ENCODE measurements around the gene ATF4. TPM values are rescaled to one million over a fixed set of nuclear protein-coding genes. Genes with fewer than 3 reads are reported as not detected.

ATF4 gene
- polyA plus RNA-seq, 1 experiment = 886 TPM

DNA sequence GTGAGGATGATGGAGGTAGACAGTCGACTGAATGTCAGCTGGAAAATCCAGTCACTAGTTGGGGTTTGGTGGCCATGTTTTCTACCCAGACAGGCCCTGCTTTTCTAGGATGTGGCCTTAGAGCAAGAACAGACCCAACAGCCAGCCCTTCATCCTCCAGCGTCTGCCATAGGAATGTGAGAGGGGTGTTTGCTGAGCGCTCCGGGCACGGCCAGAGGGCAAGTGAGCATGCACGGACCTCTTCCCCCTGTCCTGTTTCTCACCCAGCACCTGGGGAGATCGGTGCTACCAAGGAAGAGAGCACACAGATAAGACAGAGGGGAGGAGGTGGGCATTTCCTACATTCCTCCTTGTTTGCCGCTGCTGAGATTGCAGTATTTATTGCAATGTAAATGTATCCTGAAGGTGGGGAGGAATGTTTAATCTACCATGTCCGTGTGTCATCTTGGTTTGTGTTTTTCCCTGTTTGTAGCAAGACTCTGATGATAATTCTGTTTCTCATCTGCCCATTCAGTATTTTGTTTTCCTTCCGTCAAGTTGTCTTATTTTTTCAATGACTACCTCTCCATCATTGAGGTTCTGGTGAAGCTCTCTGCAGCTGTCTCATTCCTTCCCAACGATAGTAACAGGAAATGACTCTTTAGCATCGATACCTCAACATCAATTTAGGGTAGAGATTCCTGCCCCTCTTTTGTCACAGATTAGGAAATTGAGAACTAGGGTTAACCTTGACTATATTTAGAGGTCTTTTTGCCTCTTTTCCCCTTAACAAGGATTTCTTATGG is 4.9 kb upstream of the ATF4 start:
- CTCF ChIA-PET = interaction anchor here (0.8 to 3.7 kb wide), 20 partner anchors 8 to 348 kb away, joined by 3 to 28 read pairs (median 7); partner anchors contain the start of gene TAB1
- TF ChIP-seq, protein P1, sequence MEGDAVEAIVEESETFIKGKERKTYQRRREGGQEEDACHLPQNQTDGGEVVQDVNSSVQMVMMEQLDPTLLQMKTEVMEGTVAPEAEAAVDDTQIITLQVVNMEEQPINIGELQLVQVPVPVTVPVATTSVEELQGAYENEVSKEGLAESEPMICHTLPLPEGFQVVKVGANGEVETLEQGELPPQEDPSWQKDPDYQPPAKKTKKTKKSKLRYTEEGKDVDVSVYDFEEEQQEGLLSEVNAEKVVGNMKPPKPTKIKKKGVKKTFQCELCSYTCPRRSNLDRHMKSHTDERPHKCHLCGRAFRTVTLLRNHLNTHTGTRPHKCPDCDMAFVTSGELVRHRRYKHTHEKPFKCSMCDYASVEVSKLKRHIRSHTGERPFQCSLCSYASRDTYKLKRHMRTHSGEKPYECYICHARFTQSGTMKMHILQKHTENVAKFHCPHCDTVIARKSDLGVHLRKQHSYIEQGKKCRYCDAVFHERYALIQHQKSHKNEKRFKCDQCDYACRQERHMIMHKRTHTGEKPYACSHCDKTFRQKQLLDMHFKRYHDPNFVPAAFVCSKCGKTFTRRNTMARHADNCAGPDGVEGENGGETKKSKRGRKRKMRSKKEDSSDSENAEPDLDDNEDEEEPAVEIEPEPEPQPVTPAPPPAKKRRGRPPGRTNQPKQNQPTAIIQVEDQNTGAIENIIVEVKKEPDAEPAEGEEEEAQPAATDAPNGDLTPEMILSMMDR (IDR thresholded peaks at IDR 0.05; ENCODE audit: insufficient read depth, low read depth, low read length) = no peak

DNA sequence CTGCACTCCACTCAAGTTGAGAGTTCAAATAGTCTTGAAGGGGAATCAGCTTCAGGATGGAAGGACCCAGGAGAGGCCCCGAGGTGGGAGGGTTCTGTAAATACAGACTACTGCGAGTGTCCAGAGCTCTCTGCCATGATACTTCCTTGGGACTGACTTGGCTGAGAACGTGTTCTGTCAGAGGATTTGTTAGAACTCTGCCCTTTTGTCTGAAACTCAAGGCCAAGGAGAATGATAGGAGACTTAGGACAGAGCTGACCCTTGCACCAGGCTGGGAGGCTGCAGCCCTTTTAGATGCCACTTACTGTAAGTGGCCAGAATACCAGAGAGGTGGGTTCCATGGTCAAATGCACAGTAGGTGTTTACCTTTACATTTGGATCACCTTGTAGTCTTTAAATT is 2.9 kb upstream of the ATF4 start:
- no peak overlapping the region for H3K4me3 ChIP-seq (ENCODE audit: low read depth, low read length)
- TF ChIP-seq, protein P1 (IDR thresholded peaks at IDR 0.05; ENCODE audit: insufficient read depth, low read depth, low read length) = no peak
- ChIA-PET POLR2A (no interaction called here), CTCF (interaction anchor here (0.6 to 3.6 kb wide), 9 partner anchors 10 to 603 kb away, joined by 3 to 28 read pairs (median 9); partner anchors contain the start of genes MIEF1 and TAB1)
- no peak for DNase-seq (ENCODE audit: low read depth)
- H3K27me3 ChIP-seq (ENCODE audit: control insufficient read depth, insufficient read depth, low read length) = no peaks in the 10 kb centered on the region
- peaks cover 26% of the 10 kb centered on the region for H3K36me3 ChIP-seq (ENCODE audit: control insufficient read depth, insufficient read depth, low read length)

More for the DNA sequence above, 4.9 kb upstream of the ATF4 start:
- no peak overlapping the region for H3K4me3 ChIP-seq (ENCODE audit: low read depth, low read length)
- H3K36me3 ChIP-seq (ENCODE audit: control insufficient read depth, insufficient read depth, low read length) = peaks cover 28% of the 10 kb centered on the region
- H3K27me3 ChIP-seq (ENCODE audit: control insufficient read depth, insufficient read depth, low read length) = no peaks in the 10 kb centered on the region
- POLR2A ChIA-PET = no interaction called here
- DNase-seq (ENCODE audit: low read depth) = no peak

DNA sequence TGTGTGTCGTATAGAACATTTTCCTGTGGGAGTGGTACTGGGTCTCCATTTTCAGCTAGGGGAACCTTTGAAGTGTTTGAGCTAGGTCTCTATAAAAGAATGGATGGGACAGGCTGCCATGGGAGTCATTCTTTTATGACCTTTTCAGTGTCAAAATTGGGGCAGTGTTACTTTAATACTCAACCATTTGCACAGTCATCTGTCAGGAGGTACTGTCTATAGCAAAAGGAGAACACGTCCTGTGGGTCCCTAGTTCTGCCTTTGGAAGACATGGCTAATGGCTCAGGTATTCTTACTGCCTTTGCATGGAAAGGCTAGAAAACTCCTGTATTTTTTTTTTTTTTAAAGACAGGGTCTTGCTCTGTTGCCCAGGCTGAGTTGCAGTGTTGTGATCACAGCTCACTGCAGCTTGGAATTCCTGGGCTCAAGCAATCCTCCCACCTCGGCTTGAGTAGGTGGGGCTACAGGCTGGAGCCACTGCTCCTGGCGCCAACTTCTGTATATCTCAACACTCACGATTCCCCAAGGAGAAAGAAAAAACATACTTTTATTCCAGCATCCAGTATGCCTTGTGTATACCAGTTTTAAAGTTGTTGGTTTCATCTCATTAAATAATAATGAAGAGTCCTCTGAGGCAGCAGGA is 2.1 kb upstream of the ATF4 start:
- CTCF ChIA-PET = interaction anchor here (0.9 to 3.6 kb wide), 10 partner anchors 8 to 348 kb away, joined by 3 to 28 read pairs (median 8); partner anchors contain the start of genes MIEF1 and TAB1
- no peak for DNase-seq (ENCODE audit: low read depth)

DNA sequence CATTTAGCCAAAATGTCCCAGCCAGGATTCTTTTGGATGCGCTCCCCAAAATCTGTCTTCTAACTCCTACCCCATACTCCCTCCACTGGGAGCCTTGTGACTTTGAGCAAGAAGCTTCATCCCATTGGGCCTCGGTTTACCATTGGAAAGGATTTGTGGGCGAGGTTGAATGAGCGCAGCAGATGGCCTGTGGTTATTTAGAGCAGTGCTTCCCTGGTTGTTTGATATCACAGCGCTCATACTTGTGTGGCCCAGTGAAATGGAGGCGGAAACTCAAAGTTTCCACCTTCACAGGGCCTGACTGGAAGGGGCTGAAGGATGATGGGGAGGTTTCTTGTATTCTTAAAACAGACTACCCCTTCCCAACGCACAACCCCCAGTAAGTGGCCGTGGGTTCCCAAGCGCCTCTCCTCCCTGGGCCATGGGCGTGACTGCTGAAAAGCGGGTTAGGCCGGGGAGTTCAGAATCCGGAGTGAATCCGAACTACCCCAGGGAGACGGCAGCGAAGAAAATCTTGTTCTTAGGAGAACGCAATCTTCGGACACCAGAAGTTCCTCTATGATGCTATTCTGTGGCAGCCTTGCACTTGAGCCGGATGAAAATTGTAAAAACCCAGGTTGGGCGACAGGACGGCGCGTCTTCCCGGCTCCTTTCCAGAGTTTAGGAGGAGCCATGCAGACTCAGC is 1.2 kb upstream of the ATF4 start:
- Histone ChIP-seq H3K4me3 (ENCODE audit: low read depth, low read length) (peak overlapping the region; percentile 88), H3K36me3 (ENCODE audit: control insufficient read depth, insufficient read depth, low read length) (peaks cover 30% of the 10 kb centered on the region), H3K27me3 (ENCODE audit: control insufficient read depth, insufficient read depth, low read length) (no peaks in the 10 kb centered on the region)
- TF ChIP-seq, protein P1 (IDR thresholded peaks at IDR 0.05; ENCODE audit: insufficient read depth, low read depth, low read length) = no peak
- no peak for DNase-seq (ENCODE audit: low read depth)
- ChIA-PET POLR2A (interaction anchor here (0.5 to 1.0 kb wide), 6 partner anchors 10 to 525 kb away, joined by 3 to 18 read pairs (median 6); partner anchors contain the start of genes MIEF1 and RPL3), CTCF (interaction anchor here (0.9 to 2.8 kb wide), 9 partner anchors 9 to 349 kb away, joined by 3 to 11 read pairs (median 5); partner anchors contain the start of genes MIEF1 and RPL3)

More for the DNA sequence above, 2.1 kb upstream of the ATF4 start:
- H3K27me3 ChIP-seq (ENCODE audit: control insufficient read depth, insufficient read depth, low read length) = no peaks in the 10 kb centered on the region
- H3K36me3 ChIP-seq (ENCODE audit: control insufficient read depth, insufficient read depth, low read length) = peaks cover 34% of the 10 kb centered on the region
- TF ChIP-seq, protein P1 (IDR thresholded peaks at IDR 0.05; ENCODE audit: insufficient read depth, low read depth, low read length) = no peak
- POLR2A ChIA-PET = no interaction called here
- H3K4me3 ChIP-seq (ENCODE audit: low read depth, low read length) = no peak overlapping the region
